Skin of body (tissue), 2 donors: ENCODE results near the gene RPL35. TPM values are rescaled to one million over a fixed set of nuclear protein-coding genes. Genes with fewer than 3 reads are reported as not detected.

Source experiments
- DNase-seq: peaks from one replicate; lab custom pipeline; 2025; lab: John Stamatoyannopoulos, UW
- total RNA-seq: library from RNA; depleted of rRNA; stranded (reverse); fragments of >200 nt; gene quantifications from one replicate; pipeline ENCODE4 v1.2.3, GENCODE V29; 2014

The RPL35 gene
- 1,522 TPM for total RNA-seq

- DNase-seq = peak; percentile 94
Observed at GRCh38 chr9:124861342-124862229, at the start of gene RPL35, which contains the start of gene ARPC5L. Gene RPL35 (minus strand): TSS chr9:124861957. CDS start chr9:124861912, 45 bp downstream. Gene ARPC5L (plus strand): TSS chr9:124862130. CDS start chr9:124869291, 7,161 bp downstream.

DNA sequence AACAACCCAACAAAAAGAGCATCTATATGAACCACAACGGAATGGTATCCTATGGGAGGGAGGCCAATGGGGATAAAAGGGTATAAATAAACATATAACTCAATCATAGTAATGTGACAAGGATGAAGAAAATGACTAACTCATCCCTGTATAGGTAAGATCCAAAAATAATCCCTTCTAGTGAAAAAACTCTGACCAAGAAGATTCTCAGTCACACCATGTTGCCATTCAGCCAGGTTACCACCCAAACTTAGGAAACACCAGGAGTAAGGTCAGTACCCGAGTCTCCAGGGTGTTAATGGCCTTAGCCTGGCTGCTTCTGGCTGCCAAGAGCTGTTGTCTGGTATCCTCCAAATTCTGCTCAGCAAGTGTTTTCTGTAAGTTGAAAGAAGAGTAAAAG, 46.3 kb upstream of the RPL35 start:
- DNase-seq = no peak

DNA sequence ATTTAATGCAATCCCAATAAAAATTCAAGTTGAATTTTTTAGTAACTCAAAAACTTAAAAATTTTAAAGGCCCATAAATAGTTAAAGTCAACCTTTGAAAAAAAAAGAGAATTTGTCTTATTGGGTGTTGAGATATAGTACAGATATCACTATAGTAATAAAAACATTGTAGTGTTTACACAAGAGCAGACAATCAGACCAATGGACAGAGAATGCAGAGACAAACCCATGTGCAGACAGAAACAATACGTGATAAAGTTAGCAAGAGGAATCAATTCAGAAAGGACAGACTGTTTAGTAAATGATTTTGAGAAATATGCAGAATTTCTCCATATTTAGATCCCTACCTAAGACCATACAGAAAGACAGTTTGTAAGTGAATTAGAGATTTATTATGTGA, 45.2 kb upstream of the RPL35 start:
- no peak for DNase-seq

- no peak for DNase-seq
Observed at GRCh38 chr9:124899845-124900244, 38.1 kb upstream of the RPL35 start.

DNA sequence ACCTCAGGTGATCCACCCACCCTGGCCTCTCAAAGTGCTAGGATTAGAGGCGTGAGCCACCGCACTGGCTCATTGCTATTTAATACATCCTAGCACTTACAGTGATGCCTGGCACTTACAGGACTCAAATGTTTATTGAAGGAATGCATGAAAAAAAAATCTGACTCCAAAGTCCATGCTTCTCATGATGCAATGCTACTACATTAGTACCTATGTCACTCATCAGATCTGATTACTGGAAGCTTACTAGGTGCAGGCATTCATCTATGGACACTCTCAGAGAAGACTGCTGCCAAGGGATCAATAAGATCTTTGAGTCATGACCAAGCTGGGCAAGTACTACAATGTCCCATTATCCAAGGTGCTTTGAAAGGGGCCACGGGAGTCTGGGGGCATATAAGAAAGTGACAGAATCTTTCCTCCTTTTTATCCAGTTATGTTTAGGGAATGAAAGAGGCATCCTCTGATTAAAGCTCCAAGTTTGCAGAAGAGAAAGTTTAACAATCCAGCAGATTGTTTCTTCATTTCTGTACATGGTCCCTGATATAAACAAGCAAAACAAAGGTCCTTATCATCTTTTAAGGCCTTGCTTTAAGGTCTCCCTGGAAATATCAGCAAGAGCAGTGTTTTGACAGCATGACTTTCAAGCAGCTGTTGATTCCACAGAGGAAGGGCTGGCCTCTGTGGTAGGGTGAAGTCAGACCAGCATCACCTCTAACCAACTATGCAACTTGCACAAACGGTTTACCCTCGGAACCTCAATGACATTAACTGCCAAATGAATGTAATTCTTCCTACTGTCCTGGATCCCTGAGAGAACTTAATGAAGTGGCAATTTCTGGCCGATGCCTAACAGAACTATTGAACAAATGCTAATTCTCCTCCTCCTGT, 36.1 kb upstream of the RPL35 start:
- DNase-seq = no peak

DNA sequence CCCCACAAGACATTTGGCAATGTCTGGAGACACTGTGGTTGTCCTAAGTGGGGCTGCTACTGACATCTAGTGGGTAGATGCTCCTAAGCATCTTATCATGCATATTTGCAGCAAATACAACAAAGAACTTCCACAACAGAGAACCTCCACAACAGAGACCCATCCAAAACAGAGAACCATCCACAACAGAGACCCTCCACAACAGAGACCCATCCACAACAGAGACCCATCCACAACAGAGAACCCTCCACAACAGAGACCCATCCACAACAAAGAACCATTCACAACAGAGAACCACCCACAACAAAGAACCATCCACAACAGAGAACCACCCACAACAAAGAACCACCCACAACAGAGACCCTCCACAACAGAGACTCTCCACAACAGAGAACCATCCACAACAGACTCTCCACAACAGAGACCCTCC, 33.0 kb upstream of the RPL35 start:
- DNase-seq = no peak

DNA sequence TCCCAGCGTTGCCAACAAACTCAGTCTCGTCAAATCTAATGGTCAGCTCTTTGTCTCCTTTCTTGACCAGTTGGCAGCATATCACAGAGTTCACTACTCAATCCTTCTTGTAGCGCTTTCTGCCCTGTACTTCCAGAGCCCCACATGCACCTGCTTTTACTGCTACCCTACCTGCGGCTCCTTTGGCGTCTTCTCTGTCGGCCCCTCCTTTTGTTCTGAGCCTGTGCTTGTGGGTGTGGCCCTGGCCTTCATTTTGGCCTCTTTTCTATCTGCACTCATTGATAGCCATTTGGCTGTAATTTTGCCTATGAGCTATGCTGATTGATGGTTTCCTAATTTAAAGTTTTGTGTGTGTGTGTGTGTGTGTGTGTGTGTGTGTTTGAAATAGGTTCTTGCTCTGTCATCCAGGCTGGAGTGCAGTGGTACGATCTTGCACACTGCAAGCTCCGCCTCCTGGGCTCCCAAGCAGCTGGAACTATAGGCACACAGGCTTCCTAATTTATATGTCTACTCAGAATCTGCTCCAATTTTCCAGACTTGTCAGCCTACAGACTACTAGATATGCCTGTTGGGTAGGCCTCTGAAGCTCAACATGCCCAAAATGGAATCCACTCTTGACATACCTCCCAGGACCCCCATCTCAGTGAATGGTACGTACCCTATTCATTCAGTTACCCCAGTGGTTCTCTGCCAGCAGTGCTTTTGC, 32.4 kb upstream of the RPL35 start:
- no peak for DNase-seq

- no peak for DNase-seq
Observed at GRCh38 chr9:124890179-124890578, 28.4 kb upstream of the RPL35 start.

DNA sequence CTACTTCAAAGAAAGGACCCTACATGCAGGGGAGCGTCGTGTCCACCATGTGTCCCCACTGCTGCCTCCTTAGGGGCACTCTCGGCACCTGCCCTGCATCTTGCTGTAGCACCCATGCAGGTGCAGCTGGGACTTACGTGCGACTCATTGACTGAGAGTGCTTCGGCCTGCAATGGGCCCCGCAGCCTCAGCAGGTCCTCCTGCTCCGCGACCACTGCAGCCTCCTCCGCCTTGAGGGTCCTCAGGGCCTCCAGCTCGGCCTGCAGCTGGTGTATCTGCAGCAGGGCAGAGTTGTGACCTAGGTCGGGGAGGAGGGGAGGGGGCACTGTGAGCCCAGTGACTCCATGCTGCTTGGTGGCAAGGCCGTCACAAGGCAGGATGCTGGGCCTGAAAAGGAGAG, 27.2 kb upstream of the RPL35 start:
- no peak for DNase-seq

GRCh38 chr9:124887832-124888231, 26.1 kb upstream of the RPL35 start:
- no peak for DNase-seq

DNA sequence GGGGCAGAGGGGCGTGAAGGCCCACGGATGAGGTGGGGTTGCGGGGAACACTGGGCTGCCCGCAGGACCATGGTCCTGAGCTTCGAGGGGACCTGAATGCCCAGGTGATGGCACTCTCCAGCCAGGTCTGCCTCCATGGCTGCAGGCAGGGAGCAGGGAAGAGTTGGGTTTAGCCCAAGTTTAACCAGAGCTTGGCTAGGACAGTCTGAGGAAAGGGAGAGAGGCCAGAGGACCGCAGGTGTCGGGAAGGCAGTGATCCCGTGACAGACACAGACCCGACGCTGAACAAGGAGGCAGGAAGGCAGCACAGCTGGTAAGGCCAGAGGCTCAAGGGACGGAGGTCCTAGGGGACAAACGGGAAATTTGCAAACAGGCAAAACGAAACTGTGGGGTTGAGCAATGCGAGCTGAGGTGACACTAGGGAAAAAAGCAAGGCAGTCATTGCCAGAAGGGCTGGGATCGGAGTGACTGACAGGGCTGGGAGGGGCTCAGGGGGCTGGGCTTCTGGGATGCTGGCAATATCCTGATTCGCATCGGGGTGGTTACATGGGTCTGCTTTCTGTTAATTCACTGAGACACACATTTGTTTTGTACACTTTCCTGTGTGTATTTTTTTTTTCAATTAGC, 25.2 kb upstream of the RPL35 start:
- no peak for DNase-seq

DNA sequence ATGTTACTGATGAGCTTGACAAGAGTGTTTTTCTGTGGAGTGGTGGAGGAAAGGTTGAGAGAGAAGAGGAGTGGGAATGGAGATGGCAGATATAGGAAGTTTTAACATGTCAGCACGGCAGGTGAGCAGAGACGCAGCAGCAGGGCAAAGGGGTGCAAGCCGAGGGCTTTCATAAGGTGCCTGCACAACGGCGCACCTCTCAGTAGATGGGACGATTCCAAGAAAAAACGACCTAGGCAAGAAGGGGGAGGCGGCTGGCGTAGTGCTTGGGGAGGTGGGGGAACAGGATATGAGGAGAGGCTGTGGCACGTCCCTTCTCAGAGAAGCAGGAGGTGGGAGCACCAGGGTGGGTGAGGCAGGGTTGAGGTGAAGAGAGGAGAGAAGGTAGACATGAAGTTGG, 24.7 kb upstream of the RPL35 start:
- no peak for DNase-seq

GRCh38 chr9:124885551-124885950, 23.8 kb upstream of the RPL35 start:
- no peak for DNase-seq

- no peak for DNase-seq
Observed at GRCh38 chr9:124884376-124884775, 22.6 kb upstream of the RPL35 start.

DNA sequence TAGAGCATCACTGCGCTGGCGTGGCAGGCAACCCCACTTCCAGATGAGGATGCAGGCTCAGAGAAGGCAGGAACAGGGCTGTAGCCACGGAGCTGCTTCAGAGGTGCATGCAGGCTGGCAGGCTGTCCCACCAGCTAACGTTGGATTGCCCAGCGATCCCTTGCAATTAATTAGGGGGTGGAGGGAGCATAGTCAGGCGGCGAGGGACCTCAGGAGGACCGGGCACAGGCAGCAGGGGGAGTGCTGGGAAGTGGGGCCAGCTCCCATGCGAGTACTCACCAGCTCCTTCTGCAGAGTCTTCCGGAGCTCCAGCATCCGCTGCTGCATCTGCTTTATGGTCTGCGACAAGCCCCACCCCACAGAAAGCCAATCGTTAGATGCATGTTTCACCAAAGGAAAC, 20.5 kb upstream of the RPL35 start:
- DNase-seq = no peak

GRCh38 chr9:124881138-124881743, 19.5 kb upstream of the RPL35 start:
- DNase-seq = no peak

GRCh38 chr9:124880501-124880900, 18.7 kb upstream of the RPL35 start:
- DNase-seq = no peak

DNA sequence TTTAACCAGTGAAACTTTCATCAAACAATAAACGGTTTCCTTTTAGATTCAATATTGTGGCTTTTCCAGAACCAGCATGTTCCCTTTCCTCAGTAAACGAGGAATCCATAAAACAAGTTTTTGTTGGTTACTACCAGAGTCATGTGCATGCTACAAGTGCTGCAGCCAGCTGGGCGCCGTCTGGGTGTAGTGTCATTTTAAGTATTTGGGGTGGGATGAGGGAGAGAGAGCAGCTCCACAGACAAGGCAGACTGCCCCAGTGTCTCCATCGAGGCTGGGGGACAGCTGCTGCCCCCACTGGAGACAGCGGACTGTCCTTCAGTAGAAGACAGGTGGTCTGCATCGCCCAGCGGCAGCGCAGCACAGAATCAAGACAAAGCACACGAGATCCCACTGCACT, 17.5 kb upstream of the RPL35 start:
- DNase-seq = no peak

- DNase-seq = no peak
Observed at GRCh38 chr9:124878518-124878917, 16.8 kb upstream of the RPL35 start.

DNA sequence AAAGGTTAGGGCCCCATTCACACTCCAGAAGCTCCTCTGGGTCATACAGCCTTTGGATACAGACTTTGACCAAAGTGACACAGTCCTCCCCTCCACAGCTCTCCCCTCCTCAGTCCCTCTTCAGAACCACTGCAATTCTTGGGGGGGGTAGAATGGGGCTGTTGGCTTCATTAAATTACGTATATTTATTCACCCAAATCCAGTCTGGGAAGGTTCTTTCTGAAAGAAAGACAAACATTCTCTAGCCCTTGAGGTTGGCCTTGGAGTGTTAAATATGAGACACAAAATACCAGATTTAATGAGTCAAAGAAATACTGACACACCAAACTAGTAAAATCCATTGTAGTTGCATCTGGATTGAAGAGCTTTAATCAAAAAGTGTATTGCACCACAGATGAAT, 16.3 kb upstream of the RPL35 start:
- DNase-seq = no peak
